ENCODE results near the gene PSMC4. TPM values are rescaled to one million over a fixed set of nuclear protein-coding genes. Genes with fewer than 3 reads are reported as not detected.
A peak's percentile ranks its signal among the peaks of the same experiment; 100 is the strongest.

PSMC4 gene
- 114 and 118 TPM in 2 replicates for total RNA-seq
- long read RNA-seq, transcript PSMC4-201 (11 exons, 1,591 nt): major isoform, 402 of 422 reads
- long read RNA-seq, partial matches to known transcripts: 4 of 422 reads
- long read RNA-seq, other reads (novel, unspliced or antisense): 10 of 422 reads

DNA sequence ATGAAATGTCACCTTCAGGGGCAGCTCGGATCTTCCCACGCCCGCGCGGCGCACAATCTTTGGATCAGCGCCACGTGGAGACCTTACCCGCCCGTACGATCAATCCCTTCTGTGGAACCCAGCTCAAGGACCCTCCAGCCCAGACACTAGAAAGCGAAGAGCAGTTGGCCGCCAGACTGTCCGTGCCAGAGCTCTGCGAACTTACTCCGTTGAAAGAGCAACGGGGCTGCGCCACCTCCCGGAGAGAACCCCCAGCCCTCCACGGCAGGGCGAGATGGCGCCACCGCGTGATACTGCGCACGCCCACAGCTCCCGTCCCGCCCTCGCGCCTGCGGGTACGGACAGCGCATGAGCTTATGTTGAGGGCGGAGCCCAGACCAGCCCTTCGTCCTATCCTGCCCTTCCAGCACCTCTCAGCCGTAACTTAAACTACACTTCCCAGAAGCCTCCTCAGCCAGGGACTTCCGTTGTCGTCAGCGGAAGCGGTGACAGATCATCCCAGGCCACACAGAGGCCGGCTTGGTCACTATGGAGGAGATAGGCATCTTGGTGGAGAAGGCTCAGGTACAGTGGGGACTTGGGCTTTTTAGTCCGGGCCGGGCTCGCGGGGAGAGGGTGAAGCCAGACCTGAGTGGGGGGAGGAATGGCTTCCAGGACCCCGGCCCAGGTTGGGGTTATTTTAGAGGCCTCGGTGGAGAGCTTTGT, at the start of gene PSMC4:
PSMC4 (plus strand) TSS at position 491 of the 705 bp plus-strand sequence; CDS start at position 529, 38 bp downstream.
- peaks cover 24% of the 10 kb centered on the region for H3K36me3 Mint-ChIP-seq (ENCODE audit: low read depth)

DNA sequence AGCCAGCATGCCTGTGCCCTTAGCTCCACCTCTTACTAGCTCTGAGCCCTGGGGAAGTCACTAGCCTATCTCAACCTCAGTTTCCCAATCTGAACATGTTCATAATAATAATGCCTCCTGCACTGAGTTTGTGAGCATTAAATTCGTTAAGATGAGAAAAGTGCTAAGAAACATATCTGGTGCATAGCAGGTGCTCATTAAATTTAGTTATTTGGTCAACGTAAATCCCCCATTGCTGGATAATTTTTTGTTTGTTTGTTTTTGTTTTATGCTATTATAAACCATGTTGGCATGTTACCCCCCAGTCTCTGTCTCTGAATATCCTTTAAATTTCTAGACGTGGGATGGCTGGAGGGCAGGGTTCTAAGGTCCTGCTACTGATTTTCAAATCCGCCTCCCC, 47.1 kb upstream of the PSMC4 start:
- H3K9me3 Mint-ChIP-seq: no peaks in the 10 kb centered on the region
- no peaks in the 10 kb centered on the region for H3K4me1 Mint-ChIP-seq
- no peaks in the 10 kb centered on the region for H3K36me3 Mint-ChIP-seq (ENCODE audit: low read depth)
- DNase-seq (ENCODE audit: low read depth, low spot score): no peak
- no peak overlapping the region for H3K27ac Mint-ChIP-seq (ENCODE audit: unreplicated experiment)
- no peaks in the 10 kb centered on the region for H3K27me3 Mint-ChIP-seq (ENCODE audit: low read depth)
- TF ChIP-seq, protein P1, sequence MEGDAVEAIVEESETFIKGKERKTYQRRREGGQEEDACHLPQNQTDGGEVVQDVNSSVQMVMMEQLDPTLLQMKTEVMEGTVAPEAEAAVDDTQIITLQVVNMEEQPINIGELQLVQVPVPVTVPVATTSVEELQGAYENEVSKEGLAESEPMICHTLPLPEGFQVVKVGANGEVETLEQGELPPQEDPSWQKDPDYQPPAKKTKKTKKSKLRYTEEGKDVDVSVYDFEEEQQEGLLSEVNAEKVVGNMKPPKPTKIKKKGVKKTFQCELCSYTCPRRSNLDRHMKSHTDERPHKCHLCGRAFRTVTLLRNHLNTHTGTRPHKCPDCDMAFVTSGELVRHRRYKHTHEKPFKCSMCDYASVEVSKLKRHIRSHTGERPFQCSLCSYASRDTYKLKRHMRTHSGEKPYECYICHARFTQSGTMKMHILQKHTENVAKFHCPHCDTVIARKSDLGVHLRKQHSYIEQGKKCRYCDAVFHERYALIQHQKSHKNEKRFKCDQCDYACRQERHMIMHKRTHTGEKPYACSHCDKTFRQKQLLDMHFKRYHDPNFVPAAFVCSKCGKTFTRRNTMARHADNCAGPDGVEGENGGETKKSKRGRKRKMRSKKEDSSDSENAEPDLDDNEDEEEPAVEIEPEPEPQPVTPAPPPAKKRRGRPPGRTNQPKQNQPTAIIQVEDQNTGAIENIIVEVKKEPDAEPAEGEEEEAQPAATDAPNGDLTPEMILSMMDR (conservative IDR thresholded peaks at IDR 0.05): no peak
- no peak overlapping the region for H3K4me3 Mint-ChIP-seq

More for the DNA sequence above, at the start of gene PSMC4:
- peak; percentile 95 for DNase-seq (ENCODE audit: low read depth, low spot score)
- Mint-ChIP-seq H3K27me3 (ENCODE audit: low read depth) (no peaks in the 10 kb centered on the region), H3K9me3 (no peaks in the 10 kb centered on the region), H3K27ac (ENCODE audit: unreplicated experiment) (peak within 1 kb of the TSS; percentile 99), H3K4me1 (peaks cover 31% of the 10 kb centered on the region), H3K4me3 (peak within 1 kb of the TSS; percentile 99)
- TF ChIP-seq, protein P1 (conservative IDR thresholded peaks at IDR 0.05): peak; percentile 76

DNA sequence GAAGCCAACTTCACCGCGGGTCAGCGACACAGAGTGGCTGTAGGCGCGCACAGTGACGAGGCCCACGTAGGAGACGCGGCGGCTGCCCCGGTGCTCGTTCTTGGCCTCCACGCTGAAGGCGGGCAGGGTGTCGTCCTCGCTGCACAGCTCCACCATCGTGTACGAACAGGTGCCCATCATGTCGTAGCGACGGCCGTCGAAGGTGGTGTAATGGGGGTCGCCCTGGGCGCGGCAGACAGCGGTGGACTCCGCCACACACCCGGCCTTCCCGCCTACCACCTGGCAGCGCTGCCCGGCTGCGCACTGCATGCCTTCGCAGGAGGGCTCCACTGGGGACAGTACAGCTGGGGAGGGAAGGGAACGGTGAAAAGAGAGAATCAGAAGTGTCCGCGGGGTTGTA, 46.6 kb upstream of the PSMC4 start:
- no peaks in the 10 kb centered on the region for H3K27me3 Mint-ChIP-seq (ENCODE audit: low read depth)
- H3K9me3 Mint-ChIP-seq: no peaks in the 10 kb centered on the region
- H3K27ac Mint-ChIP-seq (ENCODE audit: unreplicated experiment): no peak overlapping the region
- DNase-seq (ENCODE audit: low read depth, low spot score): no peak
- TF ChIP-seq, protein P1 (conservative IDR thresholded peaks at IDR 0.05): no peak
- no peak overlapping the region for H3K4me3 Mint-ChIP-seq
- H3K4me1 Mint-ChIP-seq: no peaks in the 10 kb centered on the region
- no peaks in the 10 kb centered on the region for H3K36me3 Mint-ChIP-seq (ENCODE audit: low read depth)

DNA sequence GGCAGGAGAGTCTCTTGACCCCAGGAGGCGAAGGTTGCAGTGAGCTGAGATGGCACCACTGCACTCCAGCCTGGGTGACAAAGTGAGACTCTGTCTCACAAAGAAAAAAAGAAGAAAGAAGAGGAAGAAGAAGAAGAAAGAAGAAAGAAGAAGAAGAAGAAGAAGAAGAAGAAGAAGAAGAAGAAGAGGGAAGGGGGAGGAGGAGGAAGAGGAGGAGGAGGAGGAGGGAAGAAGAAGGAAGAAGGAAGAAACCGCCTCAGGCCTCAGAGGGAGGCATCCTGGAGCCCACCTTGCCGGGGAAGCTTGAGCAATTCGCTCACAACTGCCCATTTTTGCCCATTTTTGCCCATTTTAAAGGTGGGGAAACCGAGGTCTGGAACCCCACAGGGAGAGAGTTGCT, 46.0 kb upstream of the PSMC4 start:
- no peaks in the 10 kb centered on the region for H3K36me3 Mint-ChIP-seq (ENCODE audit: low read depth)
- H3K27ac Mint-ChIP-seq (ENCODE audit: unreplicated experiment): no peak overlapping the region
- no peak overlapping the region for H3K4me3 Mint-ChIP-seq
- H3K27me3 Mint-ChIP-seq (ENCODE audit: low read depth): peaks cover 3% of the 10 kb centered on the region
- no peak for DNase-seq (ENCODE audit: low read depth, low spot score)
- no peaks in the 10 kb centered on the region for H3K4me1 Mint-ChIP-seq
- TF ChIP-seq, protein P1 (conservative IDR thresholded peaks at IDR 0.05): no peak
- H3K9me3 Mint-ChIP-seq: no peaks in the 10 kb centered on the region

DNA sequence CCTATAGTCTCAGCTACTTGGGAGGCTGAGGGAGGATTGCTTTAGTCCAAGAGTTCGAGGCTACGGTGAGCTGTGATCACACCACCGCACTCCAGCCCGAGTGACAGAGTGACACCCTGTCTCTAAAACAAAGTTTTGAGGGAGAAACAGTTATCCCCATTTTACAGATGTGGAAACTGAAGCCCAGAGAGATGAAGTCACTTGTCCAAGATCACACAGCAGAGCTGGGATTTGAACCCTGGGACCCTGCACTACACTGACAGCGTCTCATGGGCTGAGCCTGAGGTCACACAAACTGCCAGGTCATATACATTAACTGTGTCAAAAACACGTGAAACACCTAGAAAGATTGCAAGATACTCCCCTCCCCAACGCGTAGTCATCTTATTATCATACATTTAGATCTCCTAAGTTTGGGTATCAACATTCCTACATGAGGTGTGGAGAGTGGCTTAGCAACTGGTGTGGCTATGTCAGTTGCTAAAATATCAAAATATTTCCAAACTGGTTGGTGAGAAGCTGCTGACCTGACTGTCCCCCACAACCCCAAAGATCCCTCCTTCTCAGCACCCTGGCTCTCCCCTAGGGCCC, 44.7 kb upstream of the PSMC4 start:
- Mint-ChIP-seq H3K4me1 (no peaks in the 10 kb centered on the region), H3K36me3 (ENCODE audit: low read depth) (no peaks in the 10 kb centered on the region), H3K27me3 (ENCODE audit: low read depth) (peaks cover 9% of the 10 kb centered on the region), H3K4me3 (no peak overlapping the region), H3K9me3 (peaks cover 2% of the 10 kb centered on the region), H3K27ac (ENCODE audit: unreplicated experiment) (no peak overlapping the region)
- TF ChIP-seq, protein P1 (conservative IDR thresholded peaks at IDR 0.05): no peak
- DNase-seq (ENCODE audit: low read depth, low spot score): no peak
